ENCODE results near the gene NADSYN1. TPM values are rescaled to one million over a fixed set of nuclear protein-coding genes. Genes with fewer than 3 reads are reported as not detected.

Gene NADSYN1
- total RNA-seq, 1 donor from 2014 or later: 91.3 TPM

GRCh38 chr11:71452199-71453036, 585 bp upstream of the NADSYN1 start:
- Histone ChIP-seq H3K27ac (peak overlapping the region; percentile 90), H3K36me3 (peaks cover 26% of the 10 kb centered on the region), H3K4me3 (peak overlapping the region; percentile 76), H3K27me3 (no peaks in the 10 kb centered on the region), H3K9me3 (no peaks in the 10 kb centered on the region), H3K4me1 (peaks cover 28% of the 10 kb centered on the region)
- DNase-seq: no peak
- no peak for ATAC-seq
- no peak for TF ChIP-seq CTCF (IDR thresholded peaks at IDR 0.05)
- intact Hi-C loops (cut with DNase I): no loop called here

GRCh38 chr11:71453918-71454304, 908 bp downstream of the NADSYN1 start:
- intact Hi-C loops (cut with DNase I): no loop called here
- ATAC-seq: no peak
- no peak for TF ChIP-seq CTCF (IDR thresholded peaks at IDR 0.05)

GRCh38 chr11:71454470-71455113, 1.6 kb downstream of the NADSYN1 start:
- no peak overlapping the region for H3K4me3 ChIP-seq
- peaks cover 17% of the 10 kb centered on the region for H3K4me1 ChIP-seq
- no peak for ATAC-seq
- H3K9me3 ChIP-seq: no peaks in the 10 kb centered on the region
- no peaks in the 10 kb centered on the region for H3K27me3 ChIP-seq
- no peak for DNase-seq
- intact Hi-C loops (cut with DNase I): no loop called here
- H3K36me3 ChIP-seq: peaks cover 48% of the 10 kb centered on the region
- no peak overlapping the region for H3K27ac ChIP-seq
- no peak for TF ChIP-seq CTCF (IDR thresholded peaks at IDR 0.05)

More at GRCh38 chr11:71453918-71454304, 908 bp downstream of the NADSYN1 start:
- H3K36me3 ChIP-seq: peaks cover 41% of the 10 kb centered on the region
- H3K4me3 ChIP-seq: peak overlapping the region; percentile 76
- no peaks in the 10 kb centered on the region for H3K9me3 ChIP-seq
- no peak overlapping the region for H3K27ac ChIP-seq
- peaks cover 24% of the 10 kb centered on the region for H3K4me1 ChIP-seq
- no peaks in the 10 kb centered on the region for H3K27me3 ChIP-seq
- no peak for DNase-seq

- peaks cover 65% of the 10 kb centered on the region for H3K36me3 ChIP-seq
Measured at GRCh38 chr11:71456294-71456693, 3.3 kb downstream of the NADSYN1 start.

GRCh38 chr11:71456831-71457230, 3.8 kb downstream of the NADSYN1 start:
- DNase-seq: no peak
- Histone ChIP-seq H3K36me3 (peaks cover 69% of the 10 kb centered on the region), H3K27ac (no peak overlapping the region), H3K4me3 (no peak overlapping the region), H3K4me1 (peaks cover 12% of the 10 kb centered on the region), H3K27me3 (no peaks in the 10 kb centered on the region), H3K9me3 (no peaks in the 10 kb centered on the region)
- no peak for ATAC-seq
- intact Hi-C loops (cut with DNase I): no loop called here
- no peak for TF ChIP-seq CTCF (IDR thresholded peaks at IDR 0.05)

More at GRCh38 chr11:71456294-71456693, 3.3 kb downstream of the NADSYN1 start:
- H3K4me3 ChIP-seq: no peak overlapping the region
- DNase-seq (no peak), ATAC-seq (no peak)
- no peak overlapping the region for H3K27ac ChIP-seq
- H3K9me3 ChIP-seq: no peaks in the 10 kb centered on the region
- no peaks in the 10 kb centered on the region for H3K27me3 ChIP-seq
- intact Hi-C loops (cut with DNase I): no loop called here
- no peak for TF ChIP-seq CTCF (IDR thresholded peaks at IDR 0.05)
- peaks cover 13% of the 10 kb centered on the region for H3K4me1 ChIP-seq

Data from upper lobe of right lung (tissue), 1 donor.